ENCODE measurements around the gene CXorf66.
A peak's percentile ranks its signal among the peaks of the same experiment; 100 is the strongest.
"Not testable (repeated sequence)": the region's sequence is repeated elsewhere in the genome, so short reads cannot be mapped to it uniquely, and the experiment has no call there.

The CXorf66 gene

DNA sequence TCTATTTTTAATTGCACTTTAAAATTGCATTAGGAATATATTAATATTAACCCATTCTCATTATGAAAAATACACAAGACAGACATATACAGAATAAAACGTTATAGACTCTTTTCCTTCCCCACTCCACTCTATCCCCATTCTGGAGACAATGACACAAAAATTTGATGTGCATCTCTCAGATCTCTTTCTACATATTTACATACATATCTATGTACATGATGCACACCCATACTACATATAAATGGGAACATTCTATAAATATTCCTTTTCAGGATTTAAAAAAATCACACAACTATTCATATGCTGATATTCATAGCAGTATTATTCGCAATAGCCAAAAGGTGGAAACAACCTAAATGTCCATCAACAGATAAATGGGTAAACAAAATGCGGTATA is 2.4 kb upstream of the CXorf66 start:
- H3K4me1 ChIP-seq (ENCODE audit: control extremely low read depth in 1 of 4, control insufficient read depth in 4 of 4, insufficient read depth in 4 of 4, low read length in 3 of 4) = no peaks in the 10 kb centered on the region
- H3K27ac ChIP-seq (ENCODE audit: insufficient read depth in 1 of 2, low read depth in 1 of 2, low read length in 2 of 2, poor library complexity in 1 of 2, severe bottlenecking in 2 of 2) = no peak overlapping the region
- CTCF ChIA-PET = interaction anchor here (1.2 kb wide), 1 partner anchor 841 kb away, joined by 3 read pairs; no protein-coding TSS in a partner anchor
- DNase-seq = no peak
- no peaks in the 10 kb centered on the region for H3K36me3 ChIP-seq (ENCODE audit: control insufficient read depth in 4 of 4, insufficient read depth in 4 of 4, low read length in 3 of 4)
- POLR2A ChIA-PET = no interaction called here
- H3K9me3 ChIP-seq (ENCODE audit: control extremely low read depth in 1 of 5, control insufficient read depth in 4 of 5, insufficient read depth in 2 of 5, low read depth in 1 of 5, low read length in 4 of 5) = no peaks in the 10 kb centered on the region
- H3K4me3 ChIP-seq (ENCODE audit: control insufficient read depth in 1 of 7, extremely low read depth in 1 of 7, insufficient read depth in 4 of 7, low read depth in 2 of 7, low read length in 6 of 7) = no peak overlapping the region
- WGBS (ENCODE audit: insufficient coverage) = 43% methylated on average over 1 of the region's 3 CpGs
- peaks cover 0 to 16% (median 2%) of the 10 kb centered on the region in 5 experiments for H3K27me3 ChIP-seq (replicated peaks in 2 of 5; ENCODE audit: control insufficient read depth in 4 of 5, insufficient read depth in 5 of 5, low read length in 4 of 5)

DNA sequence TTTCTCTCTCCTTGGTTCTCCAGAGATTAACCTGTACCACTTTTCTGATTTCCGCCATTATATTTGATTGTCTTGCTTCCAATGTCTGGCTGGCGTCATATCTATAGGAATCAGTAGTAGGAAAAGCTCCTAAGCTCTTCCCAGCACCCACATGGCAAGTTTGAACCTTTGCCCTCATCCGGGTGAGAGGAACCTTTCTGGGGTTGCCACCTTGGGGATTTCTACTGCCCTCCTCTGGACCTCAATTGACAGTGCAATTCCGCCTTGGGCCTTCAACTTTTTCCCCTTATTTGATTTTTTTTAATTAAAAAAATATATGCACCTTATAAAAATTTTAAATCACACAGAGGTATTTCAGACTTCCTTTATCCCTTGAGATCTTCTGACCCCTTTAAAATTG is 2.0 kb upstream of the CXorf66 start:
- DNase-seq = peak in 2 of 3 donors; percentile 1 to 10
- Histone ChIP-seq H3K4me3 (ENCODE audit: control insufficient read depth in 1 of 7, extremely low read depth in 1 of 7, insufficient read depth in 4 of 7, low read depth in 2 of 7, low read length in 6 of 7) (no peak overlapping the region), H3K4me1 (ENCODE audit: control extremely low read depth in 1 of 4, control insufficient read depth in 4 of 4, insufficient read depth in 4 of 4, low read length in 3 of 4) (no peaks in the 10 kb centered on the region), H3K27me3 (replicated peaks in 2 of 5; ENCODE audit: control insufficient read depth in 4 of 5, insufficient read depth in 5 of 5, low read length in 4 of 5) (peaks cover 0 to 16% (median 2%) of the 10 kb centered on the region in 5 experiments), H3K36me3 (ENCODE audit: control insufficient read depth in 4 of 4, insufficient read depth in 4 of 4, low read length in 3 of 4) (no peaks in the 10 kb centered on the region), H3K9me3 (ENCODE audit: control extremely low read depth in 1 of 5, control insufficient read depth in 4 of 5, insufficient read depth in 2 of 5, low read depth in 1 of 5, low read length in 4 of 5) (no peaks in the 10 kb centered on the region), H3K27ac (ENCODE audit: insufficient read depth in 1 of 2, low read depth in 1 of 2, low read length in 2 of 2, poor library complexity in 1 of 2, severe bottlenecking in 2 of 2) (no peak overlapping the region)
- 71% methylated on average over 2 of the region's 4 CpGs for WGBS (ENCODE audit: insufficient coverage)
- ChIA-PET CTCF (interaction anchor here (1.2 kb wide), 1 partner anchor 841 kb away, joined by 3 read pairs; no protein-coding TSS in a partner anchor), POLR2A (no interaction called here)

DNA sequence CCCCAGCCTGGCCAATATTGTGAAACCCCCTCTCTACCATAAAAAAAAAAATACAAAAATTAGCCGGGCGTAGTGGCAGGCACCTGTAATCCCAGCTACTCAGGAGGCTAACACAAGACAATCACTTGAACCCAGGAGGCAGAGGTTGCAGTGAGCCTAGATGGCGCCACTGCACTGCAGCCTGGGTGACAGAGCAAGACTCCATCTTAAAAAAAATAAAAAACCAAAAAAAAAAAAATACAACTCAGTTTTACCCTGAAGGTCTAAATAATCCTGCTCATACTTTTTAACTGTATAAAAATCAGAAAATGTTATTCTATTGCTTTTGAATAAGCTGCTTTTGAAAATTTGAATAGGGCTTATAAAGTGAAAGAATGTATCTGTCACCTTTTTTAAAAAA is 838 bp upstream of the CXorf66 start:
- CTCF ChIA-PET = interaction anchor here (0.6 to 1.2 kb wide), 3 partner anchors 17 to 200 kb away, joined by 3 read pairs; no protein-coding TSS in a partner anchor
- H3K27ac ChIP-seq (ENCODE audit: insufficient read depth in 1 of 2, low read depth in 1 of 2, low read length in 2 of 2, poor library complexity in 1 of 2, severe bottlenecking in 2 of 2); H3K9me3 ChIP-seq (ENCODE audit: control extremely low read depth in 1 of 5, control insufficient read depth in 4 of 5, insufficient read depth in 2 of 5, low read depth in 1 of 5, low read length in 4 of 5); H3K4me3 ChIP-seq (ENCODE audit: control insufficient read depth in 1 of 7, extremely low read depth in 1 of 7, insufficient read depth in 4 of 7, low read depth in 2 of 7, low read length in 6 of 7); H3K4me1 ChIP-seq (ENCODE audit: control extremely low read depth in 1 of 4, control insufficient read depth in 4 of 4, insufficient read depth in 4 of 4, low read length in 3 of 4); H3K36me3 ChIP-seq (ENCODE audit: control insufficient read depth in 4 of 4, insufficient read depth in 4 of 4, low read length in 3 of 4); POLR2A ChIA-PET; H3K27me3 ChIP-seq (replicated peaks in 2 of 5; ENCODE audit: control insufficient read depth in 4 of 5, insufficient read depth in 5 of 5, low read length in 4 of 5): not testable (repeated sequence)
- peak in 1 of 3 donors; percentile 10 for DNase-seq
- 80% methylated on average over 2 of the region's 3 CpGs for WGBS (ENCODE audit: insufficient coverage)

DNA sequence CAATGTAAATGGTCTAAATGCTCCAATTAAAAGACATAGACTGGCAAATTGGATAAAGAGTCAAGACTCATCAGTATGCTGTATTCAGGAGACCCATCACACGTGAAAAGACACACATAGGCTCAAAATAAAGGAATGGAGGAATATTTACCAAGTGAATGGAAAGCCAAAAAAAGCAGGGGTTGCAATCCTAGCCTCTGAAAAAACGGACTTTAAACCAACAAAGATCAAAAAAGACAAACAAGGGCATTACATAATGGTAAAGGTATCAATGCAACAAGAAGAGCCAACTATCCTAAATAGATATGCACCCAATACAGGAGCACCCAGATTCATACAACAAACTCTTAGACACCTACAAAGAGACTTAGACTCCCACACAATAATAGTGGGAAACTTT is 4.2 kb downstream of the CXorf66 start:
- 40% methylated on average over 1 of the region's 2 CpGs for WGBS (ENCODE audit: insufficient coverage)
- CTCF ChIA-PET; H3K36me3 ChIP-seq (ENCODE audit: control insufficient read depth in 4 of 4, insufficient read depth in 4 of 4, low read length in 3 of 4); H3K27me3 ChIP-seq (replicated peaks in 2 of 5; ENCODE audit: control insufficient read depth in 4 of 5, insufficient read depth in 5 of 5, low read length in 4 of 5); H3K4me1 ChIP-seq (ENCODE audit: control extremely low read depth in 1 of 4, control insufficient read depth in 4 of 4, insufficient read depth in 4 of 4, low read length in 3 of 4); H3K27ac ChIP-seq (ENCODE audit: insufficient read depth in 1 of 2, low read depth in 1 of 2, low read length in 2 of 2, poor library complexity in 1 of 2, severe bottlenecking in 2 of 2); DNase-seq; H3K9me3 ChIP-seq (ENCODE audit: control extremely low read depth in 1 of 5, control insufficient read depth in 4 of 5, insufficient read depth in 2 of 5, low read depth in 1 of 5, low read length in 4 of 5); H3K4me3 ChIP-seq (ENCODE audit: control insufficient read depth in 1 of 7, extremely low read depth in 1 of 7, insufficient read depth in 4 of 7, low read depth in 2 of 7, low read length in 6 of 7); POLR2A ChIA-PET: not testable (repeated sequence)

DNA sequence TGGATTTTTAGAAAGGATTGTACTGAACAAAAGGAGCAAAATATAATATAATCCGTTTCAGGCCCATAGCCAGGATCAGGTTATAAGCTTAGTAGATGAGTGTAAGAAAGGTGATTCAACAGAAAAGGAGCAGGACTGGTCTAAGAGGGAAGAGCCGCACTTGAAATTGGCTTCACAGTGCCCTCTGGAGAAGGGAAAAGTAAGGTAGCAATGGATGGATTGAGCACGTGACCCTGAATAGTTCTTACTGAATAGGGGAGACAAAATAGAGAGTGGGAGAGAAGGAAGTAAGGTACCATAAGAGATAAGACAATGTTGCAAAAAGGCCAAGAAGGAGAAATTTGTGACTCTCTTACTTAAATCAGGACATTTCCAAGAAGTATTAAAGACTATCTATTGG is 15.6 kb downstream of the CXorf66 start:
- Histone ChIP-seq H3K9me3 (ENCODE audit: control extremely low read depth in 1 of 5, control insufficient read depth in 4 of 5, insufficient read depth in 2 of 5, low read depth in 1 of 5, low read length in 4 of 5) (no peaks in the 10 kb centered on the region), H3K4me1 (ENCODE audit: control extremely low read depth in 1 of 4, control insufficient read depth in 4 of 4, insufficient read depth in 4 of 4, low read length in 3 of 4) (no peaks in the 10 kb centered on the region), H3K36me3 (ENCODE audit: control insufficient read depth in 4 of 4, insufficient read depth in 4 of 4, low read length in 3 of 4) (no peaks in the 10 kb centered on the region), H3K27ac (ENCODE audit: insufficient read depth in 1 of 2, low read depth in 1 of 2, low read length in 2 of 2, poor library complexity in 1 of 2, severe bottlenecking in 2 of 2) (no peak overlapping the region), H3K4me3 (ENCODE audit: control insufficient read depth in 1 of 7, extremely low read depth in 1 of 7, insufficient read depth in 4 of 7, low read depth in 2 of 7, low read length in 6 of 7) (no peak overlapping the region), H3K27me3 (replicated peaks in 2 of 5; ENCODE audit: control insufficient read depth in 4 of 5, insufficient read depth in 5 of 5, low read length in 4 of 5) (no peaks in the 10 kb centered on the region)
- 77% methylated on average over 3 of the region's 3 CpGs for WGBS (ENCODE audit: insufficient coverage)
- ChIA-PET POLR2A (no interaction called here), CTCF (no interaction called here)
- DNase-seq = no peak

DNA sequence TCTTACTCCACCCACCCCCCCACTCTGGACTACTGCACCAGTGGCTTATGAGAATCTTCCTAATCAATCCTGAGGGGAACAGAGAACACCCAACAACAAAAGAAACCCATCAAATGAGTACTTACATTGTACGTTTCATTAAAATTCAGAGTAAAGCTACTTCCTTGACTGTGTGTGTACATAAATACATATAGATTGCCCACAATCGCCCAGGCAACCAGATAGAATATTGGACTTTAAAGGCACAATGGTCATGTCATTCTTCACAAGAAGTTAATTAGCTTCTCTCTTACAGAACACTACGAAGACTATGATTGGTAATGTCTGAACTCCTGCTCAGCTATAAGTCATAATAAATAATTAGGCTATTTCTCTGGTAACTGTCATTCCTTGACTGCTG is 20.2 kb downstream of the CXorf66 start:
- Histone ChIP-seq H3K4me1 (ENCODE audit: control extremely low read depth in 1 of 4, control insufficient read depth in 4 of 4, insufficient read depth in 4 of 4, low read length in 3 of 4) (no peaks in the 10 kb centered on the region), H3K4me3 (ENCODE audit: control insufficient read depth in 1 of 7, extremely low read depth in 1 of 7, insufficient read depth in 4 of 7, low read depth in 2 of 7, low read length in 6 of 7) (no peak overlapping the region), H3K36me3 (ENCODE audit: control insufficient read depth in 4 of 4, insufficient read depth in 4 of 4, low read length in 3 of 4) (no peaks in the 10 kb centered on the region), H3K27ac (ENCODE audit: insufficient read depth in 1 of 2, low read depth in 1 of 2, low read length in 2 of 2, poor library complexity in 1 of 2, severe bottlenecking in 2 of 2) (no peak overlapping the region), H3K9me3 (ENCODE audit: control extremely low read depth in 1 of 5, control insufficient read depth in 4 of 5, insufficient read depth in 2 of 5, low read depth in 1 of 5, low read length in 4 of 5) (no peaks in the 10 kb centered on the region), H3K27me3 (replicated peaks in 2 of 5; ENCODE audit: control insufficient read depth in 4 of 5, insufficient read depth in 5 of 5, low read length in 4 of 5) (no peaks in the 10 kb centered on the region)
- no peak for DNase-seq
- POLR2A ChIA-PET = no interaction called here
- CTCF ChIA-PET = no interaction called here
- 83% methylated on average over 1 of the region's 3 CpGs for WGBS (ENCODE audit: insufficient coverage)

DNA sequence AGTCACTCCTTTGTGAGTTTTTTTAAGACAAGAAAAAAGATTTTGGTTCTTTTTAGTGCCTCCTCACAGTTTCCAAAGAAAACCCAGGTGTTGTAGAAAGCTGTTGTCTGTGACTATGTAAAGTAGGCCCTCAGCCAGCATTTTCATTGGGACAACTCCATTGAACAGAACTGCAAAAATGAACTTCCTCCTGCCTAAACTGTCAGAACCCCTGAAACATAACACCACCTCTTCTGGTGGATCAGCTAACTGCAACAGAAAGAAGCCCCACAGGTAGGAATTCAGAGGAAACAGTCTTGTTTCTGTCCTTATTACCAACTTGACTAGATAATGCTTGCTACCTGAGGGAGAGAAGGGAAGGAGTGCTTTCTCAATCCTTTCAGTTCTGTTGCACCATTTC is 29.1 kb downstream of the CXorf66 start:
- DNase-seq = peak in 2 of 3 donors; percentile 38 to 45
- peaks cover 0 to 9% (median 5%) of the 10 kb centered on the region in 4 experiments for H3K4me1 ChIP-seq (ENCODE audit: control extremely low read depth in 1 of 4, control insufficient read depth in 4 of 4, insufficient read depth in 4 of 4, low read length in 3 of 4)
- POLR2A ChIA-PET = interaction anchor here (0.5 to 0.6 kb wide), 2 partner anchors 37 to 83 kb away, joined by 3 to 4 read pairs; no protein-coding TSS in a partner anchor
- H3K27me3 ChIP-seq (replicated peaks in 2 of 5; ENCODE audit: control insufficient read depth in 4 of 5, insufficient read depth in 5 of 5, low read length in 4 of 5) = peaks cover 0 to 12% (median 0%) of the 10 kb centered on the region in 5 experiments
- no peaks in the 10 kb centered on the region for H3K36me3 ChIP-seq (ENCODE audit: control insufficient read depth in 4 of 4, insufficient read depth in 4 of 4, low read length in 3 of 4)
- H3K4me3 ChIP-seq (ENCODE audit: control insufficient read depth in 1 of 7, extremely low read depth in 1 of 7, insufficient read depth in 4 of 7, low read depth in 2 of 7, low read length in 6 of 7) = no peak overlapping the region
- no peak overlapping the region for H3K27ac ChIP-seq (ENCODE audit: insufficient read depth in 1 of 2, low read depth in 1 of 2, low read length in 2 of 2, poor library complexity in 1 of 2, severe bottlenecking in 2 of 2)
- CTCF ChIA-PET = interaction anchor here (0.6 kb wide), 1 partner anchor 376 kb away, joined by 3 read pairs; no protein-coding TSS in a partner anchor
- peaks cover 0 to 2% (median 0%) of the 10 kb centered on the region in 5 experiments for H3K9me3 ChIP-seq (ENCODE audit: control extremely low read depth in 1 of 5, control insufficient read depth in 4 of 5, insufficient read depth in 2 of 5, low read depth in 1 of 5, low read length in 4 of 5)

All from common myeloid progenitor, CD34-positive (primary cell).